Activated naive CD4-positive, alpha-beta T cell treated with anti-CD3 and anti-CD28 coated beads for 36 hours (primary cell): ENCODE measurements around the gene HIVEP2. TPM values are rescaled to one million over a fixed set of nuclear protein-coding genes. Genes with fewer than 3 reads are reported as not detected.

Experiments used
- CTCF ChIA-PET: fragments of 350-600 bp; sonication (Branson Sonifier 250); formaldehyde crosslinking; loops from one replicate; lab custom pipeline; 2021; ENCODE audit warnings: antibody characterized with exemption; lab: Charles Lee
- DNase-seq: peaks from one replicate; pipeline ENCODE4 v3.0.0-alpha.2; 2020
- H3K27ac Mint-ChIP-seq: one replicate; pipeline ENCODE4 v1.8.0; 2021; ENCODE audit warnings: mild to moderate bottlenecking, mixed read lengths
- H3K27me3 Mint-ChIP-seq: one replicate; pipeline ENCODE4 v1.8.0; 2021; ENCODE audit warnings: low read depth, mixed read lengths
- H3K36me3 Mint-ChIP-seq: one replicate; pipeline ENCODE4 v1.8.0; 2021; ENCODE audit warnings: low read depth, mixed read lengths
- H3K4me1 Mint-ChIP-seq: one replicate; pipeline ENCODE4 v1.8.0; 2021; ENCODE audit warnings: low read depth, mixed read lengths
- H3K4me3 Mint-ChIP-seq: one replicate; pipeline ENCODE4 v1.8.0; 2021; ENCODE audit warnings: mild to moderate bottlenecking, moderate library complexity, mixed read lengths
- H3K9me3 Mint-ChIP-seq: one replicate; pipeline ENCODE4 v1.8.0; 2021; ENCODE audit warnings: mixed read lengths
- intact Hi-C: fragments of 100-400 bp; cut with micrococcal nuclease; formaldehyde crosslinking; loops from one replicate; pipeline ENCODE4 v1.15.1; 2023
- total RNA-seq, 2 experiments: library from RNA; stranded (reverse); gene quantifications; one replicate each; pipeline ENCODE4 v1.2.3, GENCODE V29; 2021

The HIVEP2 gene
- total RNA-seq, 2 experiments from 2014 or later = 22.0 to 24.1 TPM

GRCh38 chr6:142833798-142834197, 111.2 kb downstream of the HIVEP2 start:
- CTCF ChIA-PET = interaction anchor here (0.9 kb wide), 1 partner anchor 48 kb away, joined by 3 read pairs; no protein-coding TSS in a partner anchor
- intact Hi-C loops = loop anchor here (1.0 kb wide), 4 partner anchors 9 to 269 kb away; no protein-coding TSS in a partner anchor
- H3K36me3 Mint-ChIP-seq = peaks cover 39% of the 10 kb centered on the region

GRCh38 chr6:142833054-142833453, 111.9 kb downstream of the HIVEP2 start:
- Mint-ChIP-seq H3K36me3 (peaks cover 40% of the 10 kb centered on the region), H3K9me3 (no peaks in the 10 kb centered on the region), H3K4me3 (no peak overlapping the region), H3K4me1 (peaks cover 84% of the 10 kb centered on the region), H3K27me3 (no peaks in the 10 kb centered on the region), H3K27ac (peak overlapping the region; percentile 81)
- DNase-seq = peak; percentile 75
- CTCF ChIA-PET = no interaction called here
- intact Hi-C loops = loop anchor here (1.0 kb wide), 4 partner anchors 9 to 269 kb away; no protein-coding TSS in a partner anchor

More at GRCh38 chr6:142833798-142834197, 111.2 kb downstream of the HIVEP2 start:
- Mint-ChIP-seq H3K4me3 (no peak overlapping the region), H3K27ac (peak overlapping the region; percentile 67), H3K4me1 (peaks cover 84% of the 10 kb centered on the region), H3K9me3 (no peaks in the 10 kb centered on the region), H3K27me3 (no peaks in the 10 kb centered on the region)
- DNase-seq = no peak

GRCh38 chr6:142830807-142831206, 114.2 kb downstream of the HIVEP2 start:
- intact Hi-C loops = no loop called here
- CTCF ChIA-PET = interaction anchor here (1.1 to 1.6 kb wide), 3 partner anchors 9 to 13 kb away, joined by 4 to 5 read pairs (median 4); no protein-coding TSS in a partner anchor
- Mint-ChIP-seq H3K27me3 (no peaks in the 10 kb centered on the region), H3K27ac (peak overlapping the region; percentile 70), H3K4me1 (peaks cover 82% of the 10 kb centered on the region), H3K9me3 (no peaks in the 10 kb centered on the region), H3K4me3 (no peak overlapping the region), H3K36me3 (peaks cover 40% of the 10 kb centered on the region)
- no peak for DNase-seq

- H3K4me3 Mint-ChIP-seq = no peak overlapping the region
- intact Hi-C loops = no loop called here
- H3K27me3 Mint-ChIP-seq = no peaks in the 10 kb centered on the region
- peaks cover 36% of the 10 kb centered on the region for H3K36me3 Mint-ChIP-seq
- H3K9me3 Mint-ChIP-seq = no peaks in the 10 kb centered on the region
- DNase-seq = no peak
- H3K4me1 Mint-ChIP-seq = peaks cover 78% of the 10 kb centered on the region
- peak overlapping the region; percentile 70 for H3K27ac Mint-ChIP-seq
- CTCF ChIA-PET = interaction anchor here (0.7 to 1.6 kb wide), 4 partner anchors 9 to 89 kb away, joined by 3 to 5 read pairs (median 4); no protein-coding TSS in a partner anchor
These were observed 114.8 kb downstream of the HIVEP2 start for GRCh38 chr6:142830116-142830710.

- intact Hi-C loops = no loop called here
- Mint-ChIP-seq H3K36me3 (peaks cover 32% of the 10 kb centered on the region), H3K4me3 (no peak overlapping the region), H3K27me3 (no peaks in the 10 kb centered on the region), H3K9me3 (no peaks in the 10 kb centered on the region), H3K4me1 (peaks cover 79% of the 10 kb centered on the region), H3K27ac (peak overlapping the region; percentile 70)
- DNase-seq = no peak
- CTCF ChIA-PET = interaction anchor here (0.7 to 1.3 kb wide), 4 partner anchors 10 to 90 kb away, joined by 3 to 4 read pairs (median 4); no protein-coding TSS in a partner anchor
These were observed 115.4 kb downstream of the HIVEP2 start for GRCh38 chr6:142829556-142829955.

- DNase-seq = no peak
- intact Hi-C loops = no loop called here
- H3K4me1 Mint-ChIP-seq = peaks cover 79% of the 10 kb centered on the region
- no peaks in the 10 kb centered on the region for H3K9me3 Mint-ChIP-seq
- no peak overlapping the region for H3K4me3 Mint-ChIP-seq
- CTCF ChIA-PET = no interaction called here
- H3K36me3 Mint-ChIP-seq = peaks cover 30% of the 10 kb centered on the region
- peak overlapping the region; percentile 44 for H3K27ac Mint-ChIP-seq
- no peaks in the 10 kb centered on the region for H3K27me3 Mint-ChIP-seq
These were observed 117.0 kb downstream of the HIVEP2 start for GRCh38 chr6:142827991-142828390.

GRCh38 chr6:142827369-142827768, 117.6 kb downstream of the HIVEP2 start:
- Mint-ChIP-seq H3K27ac (no peak overlapping the region), H3K36me3 (peaks cover 30% of the 10 kb centered on the region), H3K27me3 (no peaks in the 10 kb centered on the region), H3K4me3 (no peak overlapping the region), H3K4me1 (peaks cover 79% of the 10 kb centered on the region), H3K9me3 (no peaks in the 10 kb centered on the region)
- no peak for DNase-seq
- intact Hi-C loops = no loop called here
- CTCF ChIA-PET = interaction anchor here (1.0 kb wide), 1 partner anchor 13 kb away, joined by 3 read pairs; no protein-coding TSS in a partner anchor

GRCh38 chr6:142825760-142826159, 119.2 kb downstream of the HIVEP2 start:
- intact Hi-C loops = no loop called here

GRCh38 chr6:142824426-142824825, 120.5 kb downstream of the HIVEP2 start:
- DNase-seq = no peak
- Mint-ChIP-seq H3K4me1 (peaks cover 82% of the 10 kb centered on the region), H3K9me3 (no peaks in the 10 kb centered on the region), H3K27me3 (no peaks in the 10 kb centered on the region), H3K27ac (peak overlapping the region; percentile 32), H3K36me3 (peaks cover 19% of the 10 kb centered on the region), H3K4me3 (no peak overlapping the region)
- CTCF ChIA-PET = interaction anchor here (0.6 to 1.9 kb wide), 3 partner anchors 18 to 65 kb away, joined by 3 to 5 read pairs (median 4); no protein-coding TSS in a partner anchor
- intact Hi-C loops = loop anchor here (5.0 kb wide), 1 partner anchor 313 kb away; no protein-coding TSS in a partner anchor

More at GRCh38 chr6:142825760-142826159, 119.2 kb downstream of the HIVEP2 start:
- CTCF ChIA-PET = interaction anchor here (1.0 kb wide), 1 partner anchor 23 kb away, joined by 6 read pairs; no protein-coding TSS in a partner anchor
- DNase-seq = no peak
- Mint-ChIP-seq H3K27ac (no peak overlapping the region), H3K4me3 (no peak overlapping the region), H3K27me3 (no peaks in the 10 kb centered on the region), H3K4me1 (peaks cover 84% of the 10 kb centered on the region), H3K9me3 (no peaks in the 10 kb centered on the region), H3K36me3 (peaks cover 25% of the 10 kb centered on the region)

- no peak for DNase-seq
- Mint-ChIP-seq H3K4me3 (no peak overlapping the region), H3K36me3 (peaks cover 12% of the 10 kb centered on the region), H3K4me1 (peaks cover 82% of the 10 kb centered on the region), H3K27me3 (no peaks in the 10 kb centered on the region), H3K9me3 (no peaks in the 10 kb centered on the region), H3K27ac (peak overlapping the region; percentile 91)
- intact Hi-C loops = loop anchor here (5.0 kb wide), 1 partner anchor 314 kb away; no protein-coding TSS in a partner anchor
- CTCF ChIA-PET = interaction anchor here (0.6 to 1.9 kb wide), 6 partner anchors 18 to 66 kb away, joined by 3 to 5 read pairs (median 4); no protein-coding TSS in a partner anchor
These were observed 121.6 kb downstream of the HIVEP2 start for GRCh38 chr6:142823256-142823902.

- no peak overlapping the region for H3K4me3 Mint-ChIP-seq
- no peaks in the 10 kb centered on the region for H3K27me3 Mint-ChIP-seq
- peaks cover 12% of the 10 kb centered on the region for H3K36me3 Mint-ChIP-seq
- CTCF ChIA-PET = interaction anchor here (0.9 to 1.3 kb wide), 2 partner anchors 23 to 129 kb away, joined by 4 to 6 read pairs; no protein-coding TSS in a partner anchor
- no peaks in the 10 kb centered on the region for H3K9me3 Mint-ChIP-seq
- peaks cover 79% of the 10 kb centered on the region for H3K4me1 Mint-ChIP-seq
- peak overlapping the region; percentile 91 for H3K27ac Mint-ChIP-seq
- intact Hi-C loops = loop anchor here (1.0 to 5.0 kb wide), 9 partner anchors 10 to 314 kb away; partner anchors contain the start of gene HIVEP2
- DNase-seq = peak; percentile 57
These were observed 122.1 kb downstream of the HIVEP2 start for GRCh38 chr6:142822842-142823241.

- peaks cover 79% of the 10 kb centered on the region for H3K4me1 Mint-ChIP-seq
- H3K9me3 Mint-ChIP-seq = no peaks in the 10 kb centered on the region
- CTCF ChIA-PET = interaction anchor here (0.9 to 1.3 kb wide), 2 partner anchors 23 to 128 kb away, joined by 4 to 6 read pairs; no protein-coding TSS in a partner anchor
- H3K4me3 Mint-ChIP-seq = no peak overlapping the region
- DNase-seq = no peak
- intact Hi-C loops = loop anchor here (1.0 to 5.0 kb wide), 9 partner anchors 11 to 315 kb away; partner anchors contain the start of gene HIVEP2
- peaks cover 15% of the 10 kb centered on the region for H3K36me3 Mint-ChIP-seq
- H3K27ac Mint-ChIP-seq = peak overlapping the region; percentile 91
- no peaks in the 10 kb centered on the region for H3K27me3 Mint-ChIP-seq
These were observed 122.6 kb downstream of the HIVEP2 start for GRCh38 chr6:142822383-142822782.
